Keratinocyte (primary cell): Measurements from ENCODE around the gene CAPN2. TPM values are rescaled to one million over a fixed set of nuclear protein-coding genes. Genes with fewer than 3 reads are reported as not detected.
"Not testable (repeated sequence)": the region's sequence is repeated elsewhere in the genome, so short reads cannot be mapped to it uniquely, and the experiment has no call there.

ENCODE experiments used
- DNase-seq: peaks from one replicate; pipeline ENCODE4 v3.0.0-alpha.2; 2011; ENCODE audit warnings: low read depth, missing footprints, low spot score
- FAIRE-seq: peaks from 2 replicates; lab custom pipeline; 2011; peaks lifted over from hg19 to GRCh38; lab: Jason Lieb, UNC
- H2AFZ ChIP-seq: 2 replicates; pipeline ENCODE4 v1.6.0; 2012; ENCODE audit warnings: low read length, control low read depth, inconsistent platforms; ENCODE audit not compliant: control insufficient read depth
- H3K27ac ChIP-seq: 2 replicates; pipeline ENCODE4 v1.5.1; 2011; ENCODE audit warnings: low read length; ENCODE audit not compliant: control insufficient read depth, insufficient read depth
- H3K27me3 ChIP-seq: 3 replicates; pipeline ENCODE4 v1.6.0; 2011; ENCODE audit warnings: low read length; ENCODE audit not compliant: control insufficient read depth, insufficient read depth; ENCODE audit errors: extremely low read depth
- H3K36me3 ChIP-seq, 2 experiments: 2 replicates in 1 of 2; 3 replicates in 1 of 2; pipeline ENCODE4 v1.5.1; 2011; ENCODE audit warnings: low read length in 2 of 2, mild to moderate bottlenecking in 1 of 2; ENCODE audit not compliant: control insufficient read depth in 2 of 2, insufficient read depth in 2 of 2; ENCODE audit errors: extremely low read depth in 1 of 2
- H3K4me1 ChIP-seq: 3 replicates; pipeline ENCODE4 v1.5.1; 2011; ENCODE audit warnings: low read length; ENCODE audit not compliant: control insufficient read depth, insufficient read depth; ENCODE audit errors: extremely low read depth
- H3K4me2 ChIP-seq: 3 replicates; pipeline ENCODE4 v1.6.0; 2011; ENCODE audit warnings: low read depth, low read length; ENCODE audit not compliant: control insufficient read depth, insufficient read depth; ENCODE audit errors: extremely low read depth
- H3K4me3 ChIP-seq, 3 experiments: fragments of 200-600 bp in 1 of 3; sonication (generic) in 1 of 3; 2 replicates in 2 of 3; 3 replicates in 1 of 3; pipeline ENCODE4 v1.5.1; 2011 to 2016; ENCODE audit warnings: low read length in 3 of 3, mild to moderate bottlenecking in 3 of 3, control low read depth in 2 of 3, inconsistent platforms in 1 of 3, low read depth in 1 of 3, mixed read lengths in 1 of 3, mixed run types in 1 of 3, moderate library complexity in 1 of 3; ENCODE audit not compliant: control insufficient read depth in 2 of 3, insufficient read depth in 2 of 3; ENCODE audit errors: extremely low read depth in 1 of 3
- H3K79me2 ChIP-seq: 2 replicates; pipeline ENCODE4 v1.6.0; 2012; ENCODE audit warnings: low read length; ENCODE audit not compliant: control insufficient read depth, insufficient read depth
- H3K9ac ChIP-seq: 3 replicates; pipeline ENCODE4 v1.6.0; 2011; ENCODE audit warnings: low read length; ENCODE audit not compliant: control insufficient read depth, insufficient read depth; ENCODE audit errors: extremely low read depth
- H3K9me1 ChIP-seq: 3 replicates; pipeline ENCODE4 v1.6.0; 2011; ENCODE audit warnings: low read length; ENCODE audit not compliant: control insufficient read depth, insufficient read depth; ENCODE audit errors: extremely low read depth
- H3K9me3 ChIP-seq: 2 replicates; pipeline ENCODE4 v1.5.1; 2012; ENCODE audit warnings: low read depth, low read length; ENCODE audit not compliant: control insufficient read depth
- H4K20me1 ChIP-seq: 3 replicates; pipeline ENCODE4 v1.6.0; 2011; ENCODE audit warnings: low read length; ENCODE audit not compliant: control insufficient read depth, insufficient read depth; ENCODE audit errors: extremely low read depth
- CTCF ChIP-seq, 3 experiments: IDR thresholded peaks in 1 of 3; conservative IDR thresholded peaks in 1 of 3; optimal IDR thresholded peaks in 1 of 3; 2 replicates in 2 of 3; 3 replicates in 1 of 3; pipeline versions ENCODE3 to v1.5.1; 2011; ENCODE audit warnings: low read length in 3 of 3, mild to moderate bottlenecking in 3 of 3, moderate library complexity in 2 of 3, control low read depth in 1 of 3, inconsistent platforms in 1 of 3; ENCODE audit not compliant: insufficient read depth in 2 of 3; ENCODE audit errors: extremely low read depth in 1 of 3
- EZH2 ChIP-seq: IDR thresholded peaks from one replicate; pipeline ENCODE4 v1.6.1; 2012; ENCODE audit warnings: inconsistent platforms, mild to moderate bottlenecking, low read length, moderate library complexity
- dilution Hi-C: fragments of 300-500 bp; cut with MboI; formaldehyde crosslinking; loops from one replicate; pipeline ENCODE4 v1.7.0; 2020; ENCODE audit warnings: low sequenced_read_pairs; ENCODE audit not compliant: extremely low pct_ligation_motif_present
- polyA plus RNA-seq, 5 experiments: library from polyadenylated mRNA; depleted of rRNA in 3 of 5; stranded (reverse) in 3 of 5; stranded (forward) in 1 of 5; unstranded in 1 of 5; fragments of >200 nt; gene quantifications; 1 replicate in 1 of 5; 2 replicates in 3 of 5; 3 replicates in 1 of 5; pipeline versions ENCODE4 v1.2.1 to v1.2.3, GENCODE V29; 2011 to 2012; ENCODE audit warnings: missing spikeins in 2 of 5, low read depth in 1 of 5, low replicate concordance in 1 of 5

The CAPN2 gene
- polyA plus RNA-seq, 1 donor (not counting 4 experiments of a cell fraction or from before 2014, with no cell fraction given): 366 TPM

DNA sequence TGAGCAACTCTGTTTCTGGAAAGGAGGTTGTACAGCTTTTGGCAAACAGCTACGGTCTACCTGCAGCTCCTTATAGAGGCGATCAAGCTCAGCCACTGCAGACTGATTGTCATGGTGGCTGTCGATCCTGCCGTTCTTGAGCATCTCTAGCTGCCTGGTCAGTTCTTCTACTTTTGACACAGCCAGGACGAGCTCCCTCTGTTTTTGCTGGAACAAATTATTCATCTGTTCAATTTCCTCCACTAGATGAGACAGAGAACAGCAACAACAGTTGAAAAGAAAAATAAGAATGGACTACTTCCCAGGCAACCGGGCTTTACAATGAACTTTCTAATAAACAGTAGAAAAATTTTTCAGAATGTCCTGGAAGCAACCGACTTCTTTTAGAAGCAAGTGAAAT lies 90.9 kb downstream of the CAPN2 start:
- Histone ChIP-seq H3K4me2 (no peak overlapping the region), H3K36me3 (peaks cover 7 to 15% of the 10 kb centered on the region in 2 experiments), H3K27ac (no peak overlapping the region), H4K20me1 (no peaks in the 10 kb centered on the region), H3K9me1 (no peaks in the 10 kb centered on the region), H3K79me2 (no peaks in the 10 kb centered on the region), H3K4me1 (no peaks in the 10 kb centered on the region), H3K9me3 (no peaks in the 10 kb centered on the region), H2AFZ (no peak overlapping the region), H3K4me3 (no peak overlapping the region), H3K27me3 (no peaks in the 10 kb centered on the region), H3K9ac (no peak overlapping the region)
- no peak for FAIRE-seq
- TF ChIP-seq EZH2: no peak
- TF ChIP-seq CTCF (optimal IDR thresholded peaks at IDR 0.05 in 1 of 3, IDR thresholded peaks at IDR 0.05 in 1 of 3, conservative IDR thresholded peaks at IDR 0.05 in 1 of 3; ENCODE audit: extremely low read depth in 1 of 3, insufficient read depth in 2 of 3, low read length in 3 of 3): no peak
- DNase-seq: no peak
- dilution Hi-C loops: no loop called here

DNA sequence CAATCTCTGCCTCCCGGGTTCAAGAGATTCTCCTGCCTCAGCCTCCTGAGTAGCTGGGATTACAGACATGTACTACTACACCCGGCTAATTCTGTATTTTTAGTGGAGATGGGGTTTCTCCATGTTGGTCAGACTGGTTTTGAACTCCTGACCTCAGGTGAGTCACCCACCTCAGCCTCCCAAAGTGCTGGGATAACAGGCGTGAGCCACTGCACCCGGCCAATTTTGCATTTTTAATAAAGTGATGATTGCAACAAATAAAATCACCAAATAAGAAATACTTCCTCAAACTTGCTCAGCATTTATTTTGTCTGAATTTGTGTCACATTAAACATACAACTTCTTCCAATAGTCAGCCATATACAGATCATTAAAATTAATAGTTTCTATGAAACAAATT lies 97.6 kb downstream of the CAPN2 start:
- dilution Hi-C loops, H3K9me1 ChIP-seq, H3K27ac ChIP-seq, H3K4me3 ChIP-seq, H4K20me1 ChIP-seq, H3K79me2 ChIP-seq, FAIRE-seq, H3K9ac ChIP-seq, H3K4me2 ChIP-seq, H3K9me3 ChIP-seq, DNase-seq, H2AFZ ChIP-seq, H3K4me1 ChIP-seq, H3K27me3 ChIP-seq: not testable (repeated sequence)
- peaks cover 8 to 12% of the 10 kb centered on the region in 2 experiments for H3K36me3 ChIP-seq

DNA sequence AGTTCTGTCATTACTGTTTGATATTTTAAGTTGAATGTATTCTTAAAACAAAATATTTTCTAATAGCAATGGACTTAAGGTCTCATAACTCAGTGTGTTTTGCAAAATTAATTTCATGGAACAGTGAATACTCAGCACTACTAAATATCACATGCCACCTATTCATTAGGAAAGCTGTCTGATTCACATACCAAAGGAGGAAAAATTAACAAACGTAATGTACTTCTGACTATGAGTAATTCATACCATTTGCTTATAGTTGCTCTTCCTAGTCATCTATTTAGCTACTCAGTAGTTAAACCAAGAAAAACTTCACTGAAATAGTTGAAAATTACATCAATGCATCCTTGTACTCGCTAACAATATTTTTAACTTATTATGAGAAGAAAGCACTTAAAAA lies 98.2 kb downstream of the CAPN2 start:
- no peak overlapping the region for H3K9ac ChIP-seq
- H3K4me1 ChIP-seq: no peaks in the 10 kb centered on the region
- peaks cover 5% of the 10 kb centered on the region for H3K79me2 ChIP-seq
- no peaks in the 10 kb centered on the region for H3K9me1 ChIP-seq
- H4K20me1 ChIP-seq: no peaks in the 10 kb centered on the region
- H3K27me3 ChIP-seq: no peaks in the 10 kb centered on the region
- FAIRE-seq (no peak), DNase-seq (no peak)
- H3K4me3 ChIP-seq: no peak overlapping the region
- H2AFZ ChIP-seq: no peak overlapping the region
- TF ChIP-seq CTCF (optimal IDR thresholded peaks at IDR 0.05 in 1 of 3, IDR thresholded peaks at IDR 0.05 in 1 of 3, conservative IDR thresholded peaks at IDR 0.05 in 1 of 3; ENCODE audit: extremely low read depth in 1 of 3, insufficient read depth in 2 of 3, low read length in 3 of 3) (no peak), EZH2 (no peak)
- H3K36me3 ChIP-seq: peaks cover 8 to 10% of the 10 kb centered on the region in 2 experiments
- no peak overlapping the region for H3K4me2 ChIP-seq
- no peaks in the 10 kb centered on the region for H3K9me3 ChIP-seq
- dilution Hi-C loops: no loop called here
- H3K27ac ChIP-seq: no peak overlapping the region
